Measurements from ENCODE around the gene IL17RC. TPM values are rescaled to one million over a fixed set of nuclear protein-coding genes. Genes with fewer than 3 reads are reported as not detected.
"Not testable (repeated sequence)": the region's sequence is repeated elsewhere in the genome, so short reads cannot be mapped to it uniquely, and the experiment has no call there.

IL17RC gene
- total RNA-seq, 2 experiments from 2014 or later, result 0.23 to 0.73 TPM

DNA sequence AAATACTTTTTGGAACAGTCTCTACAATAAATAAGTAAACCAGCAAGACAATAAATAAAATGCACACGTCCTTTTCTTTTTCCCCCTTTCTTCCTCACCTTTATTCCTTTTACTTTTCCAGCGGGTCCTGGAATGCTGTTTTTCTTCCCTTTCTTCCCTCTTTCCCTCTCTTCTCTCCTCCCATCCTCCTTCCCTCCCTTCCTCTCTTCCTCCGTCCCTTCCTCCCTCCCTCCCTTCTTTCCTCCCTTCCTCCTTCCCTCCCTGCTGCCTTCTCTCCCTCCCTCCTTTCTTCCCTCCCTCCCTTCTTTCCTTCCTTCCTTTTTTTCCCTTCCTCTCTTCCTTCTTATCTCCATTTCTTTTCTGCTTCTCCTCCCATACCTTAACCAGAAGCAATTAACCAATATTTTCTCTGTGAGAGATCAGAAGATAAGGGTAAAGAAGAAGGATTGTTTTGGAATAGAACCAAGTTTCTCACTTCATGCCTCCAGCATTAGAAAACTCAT is 17.6 kb upstream of the IL17RC start:
- H3K36me3 ChIP-seq (ENCODE audit: insufficient read depth, low read length), result peaks cover 20% of the 10 kb centered on the region
- intact Hi-C loops (cut with micrococcal nuclease; ENCODE audit: unreplicated experiment), result no loop called here
- ChIA-PET POLR2A (no interaction called here), CTCF (ENCODE audit: unreplicated experiment) (no interaction called here)
- no peak overlapping the region for H3K27ac ChIP-seq (ENCODE audit: low read depth, low read length, poor library complexity, severe bottlenecking)
- H3K9me3 ChIP-seq (ENCODE audit: low read length), result no peaks in the 10 kb centered on the region
- no peaks in the 10 kb centered on the region for H3K9me2 ChIP-seq (ENCODE audit: insufficient read depth, low read length)
- TF ChIP-seq, protein P1, sequence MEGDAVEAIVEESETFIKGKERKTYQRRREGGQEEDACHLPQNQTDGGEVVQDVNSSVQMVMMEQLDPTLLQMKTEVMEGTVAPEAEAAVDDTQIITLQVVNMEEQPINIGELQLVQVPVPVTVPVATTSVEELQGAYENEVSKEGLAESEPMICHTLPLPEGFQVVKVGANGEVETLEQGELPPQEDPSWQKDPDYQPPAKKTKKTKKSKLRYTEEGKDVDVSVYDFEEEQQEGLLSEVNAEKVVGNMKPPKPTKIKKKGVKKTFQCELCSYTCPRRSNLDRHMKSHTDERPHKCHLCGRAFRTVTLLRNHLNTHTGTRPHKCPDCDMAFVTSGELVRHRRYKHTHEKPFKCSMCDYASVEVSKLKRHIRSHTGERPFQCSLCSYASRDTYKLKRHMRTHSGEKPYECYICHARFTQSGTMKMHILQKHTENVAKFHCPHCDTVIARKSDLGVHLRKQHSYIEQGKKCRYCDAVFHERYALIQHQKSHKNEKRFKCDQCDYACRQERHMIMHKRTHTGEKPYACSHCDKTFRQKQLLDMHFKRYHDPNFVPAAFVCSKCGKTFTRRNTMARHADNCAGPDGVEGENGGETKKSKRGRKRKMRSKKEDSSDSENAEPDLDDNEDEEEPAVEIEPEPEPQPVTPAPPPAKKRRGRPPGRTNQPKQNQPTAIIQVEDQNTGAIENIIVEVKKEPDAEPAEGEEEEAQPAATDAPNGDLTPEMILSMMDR (conservative IDR thresholded peaks at IDR 0.05; ENCODE audit: low read length), result no peak
- no peak for TF ChIP-seq EZH2phosphoT487 (IDR thresholded peaks at IDR 0.05; ENCODE audit: borderline replicate concordance, low read depth, low read length)
- no peak overlapping the region for H2AFZ ChIP-seq (ENCODE audit: low read length)
- no peak overlapping the region for H3K4me2 ChIP-seq (ENCODE audit: low read length)
- no peaks in the 10 kb centered on the region for H4K20me1 ChIP-seq (ENCODE audit: insufficient read depth, low read length)
- no peak for DNase-seq (ENCODE audit: low spot score)
- H3K79me2 ChIP-seq (ENCODE audit: insufficient read depth, low read depth, low read length), result 0 out of 2 replicates have a peak, but pooled peaks cover 5% of the 10 kb centered on the region
- no TSS peak for BruUV-seq (replicated peaks)
- no peak overlapping the region for H3K4me3 ChIP-seq (ENCODE audit: low read depth, low read length, poor library complexity, severe bottlenecking)
- peaks cover 7% of the 10 kb centered on the region for H3K4me1 ChIP-seq (ENCODE audit: insufficient read depth, low read length, poor library complexity, severe bottlenecking)

GRCh38 chr3:9900965-9901415 is 15.9 kb upstream of the IL17RC start:
- H4K20me1 ChIP-seq (ENCODE audit: insufficient read depth, low read length); DNase-seq (ENCODE audit: low spot score); CTCF ChIA-PET (ENCODE audit: unreplicated experiment); H3K4me3 ChIP-seq (ENCODE audit: low read depth, low read length, poor library complexity, severe bottlenecking); H3K4me2 ChIP-seq (ENCODE audit: low read length); H3K27ac ChIP-seq (ENCODE audit: low read depth, low read length, poor library complexity, severe bottlenecking); BruUV-seq (replicated peaks); H2AFZ ChIP-seq (ENCODE audit: low read length); H3K36me3 ChIP-seq (ENCODE audit: insufficient read depth, low read length); intact Hi-C loops (cut with micrococcal nuclease; ENCODE audit: unreplicated experiment); H3K4me1 ChIP-seq (ENCODE audit: insufficient read depth, low read length, poor library complexity, severe bottlenecking); H3K9me3 ChIP-seq (ENCODE audit: low read length); H3K79me2 ChIP-seq (ENCODE audit: insufficient read depth, low read depth, low read length); H3K9me2 ChIP-seq (ENCODE audit: insufficient read depth, low read length): not testable (repeated sequence)
- POLR2A ChIA-PET, result interaction anchor here (0.6 to 1.1 kb wide), 6 partner anchors 14 to 607 kb away, joined by 3 to 4 read pairs (median 3); partner anchors contain the start of gene ARPC4

DNA sequence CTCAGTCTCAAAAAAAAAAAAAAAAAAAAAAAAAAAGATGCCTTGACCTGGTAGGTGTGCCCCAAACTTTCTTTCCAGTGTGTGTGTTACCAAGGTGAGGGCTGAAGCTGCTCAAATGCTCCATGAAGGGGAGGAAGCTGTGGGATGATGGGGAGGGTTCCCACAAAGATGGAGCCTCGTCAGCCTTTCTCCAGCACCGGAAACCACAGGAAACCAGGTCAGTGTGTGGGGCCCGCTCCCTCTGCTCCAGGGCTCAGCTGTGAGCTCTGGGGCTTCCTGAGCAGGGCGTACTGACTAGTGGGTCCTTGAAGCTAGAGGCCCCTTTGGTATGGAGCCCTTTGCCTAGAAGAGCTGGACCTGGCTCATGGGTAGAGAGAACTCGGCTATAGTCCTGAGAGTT is 14.9 kb upstream of the IL17RC start:
- CTCF ChIA-PET (ENCODE audit: unreplicated experiment), result no interaction called here
- Histone ChIP-seq H4K20me1 (ENCODE audit: insufficient read depth, low read length) (no peaks in the 10 kb centered on the region), H3K4me3 (ENCODE audit: low read depth, low read length, poor library complexity, severe bottlenecking) (no peak overlapping the region), H3K79me2 (ENCODE audit: insufficient read depth, low read depth, low read length) (no peaks in the 10 kb centered on the region), H3K4me1 (ENCODE audit: insufficient read depth, low read length, poor library complexity, severe bottlenecking) (peaks cover 7% of the 10 kb centered on the region), H3K9me2 (ENCODE audit: insufficient read depth, low read length) (no peaks in the 10 kb centered on the region), H3K36me3 (ENCODE audit: insufficient read depth, low read length) (peaks cover 2% of the 10 kb centered on the region; the same call in 1 of the 2 replicates), H3K9me3 (ENCODE audit: low read length) (no peaks in the 10 kb centered on the region), H2AFZ (ENCODE audit: low read length) (no peak overlapping the region), H3K27ac (ENCODE audit: low read depth, low read length, poor library complexity, severe bottlenecking) (no peak overlapping the region), H3K4me2 (ENCODE audit: low read length) (0 out of 2 replicates have a peak overlapping the region, but pooled peaks have one; percentile 10)
- POLR2A ChIA-PET, result interaction anchor here (0.6 to 0.7 kb wide), 2 partner anchors 12 to 504 kb away, joined by 3 read pairs; no protein-coding TSS in a partner anchor
- intact Hi-C loops (cut with micrococcal nuclease; ENCODE audit: unreplicated experiment), result no loop called here
- DNase-seq (ENCODE audit: low spot score), result no peak
- no peak for TF ChIP-seq EZH2phosphoT487 (IDR thresholded peaks at IDR 0.05; ENCODE audit: borderline replicate concordance, low read depth, low read length)
- TF ChIP-seq, protein P1 (conservative IDR thresholded peaks at IDR 0.05; ENCODE audit: low read length), result no peak
- no TSS peak for BruUV-seq (replicated peaks)

All from OCI-LY7 (cell line).